Stomach (tissue), 9 donors: ENCODE data around the gene GABRD. TPM values are rescaled to one million over a fixed set of nuclear protein-coding genes. Genes with fewer than 3 reads are reported as not detected.
"Not testable (repeated sequence)": the region's sequence is repeated elsewhere in the genome, so short reads cannot be mapped to it uniquely, and the experiment has no call there.

ENCODE experiments used
- DNase-seq, 2 donors: peaks; one replicate each; pipeline versions ENCODE4 v3.0.0 to v3.0.0-alpha.2; 2013 to 2019
- H3K27ac ChIP-seq, 5 donors: fragments of 200-600 bp in 4 of 5; sonication (generic) in 4 of 5; one replicate each; pipeline ENCODE4 v1.5.1; 2013 to 2019; ENCODE audit warnings: mild to moderate bottlenecking in 1 of 5, moderate library complexity in 1 of 5
- H3K27me3 ChIP-seq, 3 donors: fragments of 200-600 bp; sonication (generic); one replicate each; pipeline ENCODE4 v1.5.1; 2017 to 2019; ENCODE audit warnings: mixed run types in 1 of 3
- H3K36me3 ChIP-seq, 4 donors: fragments of 200-600 bp; sonication (generic); 1 replicate in 3 of 4; 2 replicates in 1 of 4; pipeline ENCODE4 v1.5.1; 2016 to 2019
- H3K4me1 ChIP-seq, 4 donors: fragments of 200-600 bp; sonication (generic); one replicate each; pipeline ENCODE4 v1.5.1; 2016 to 2019
- H3K4me3 ChIP-seq, 4 donors: fragments of 200-600 bp; sonication (generic) in 3 of 4; one replicate each; pipeline ENCODE4 v1.5.1; 2016 to 2019; ENCODE audit warnings: mild to moderate bottlenecking in 1 of 4
- H3K9me3 ChIP-seq, 4 donors: fragments of 200-600 bp; sonication (generic); one replicate each; pipeline ENCODE4 v1.5.1; 2016 to 2019
- CTCF ChIP-seq, 7 experiments: fragments of 450-650 bp in 4 of 7; fragments of 200-600 bp in 3 of 7; sonication (generic) in 3 of 7; IDR thresholded peaks; one replicate each; pipeline ENCODE4 v1.5.1; 2016 to 2019; ENCODE audit warnings: antibody characterized with exemption in 7 of 7, control low read depth in 2 of 7, mild to moderate bottlenecking in 1 of 7
- EP300 ChIP-seq: sonication (generic); formaldehyde crosslinking; IDR thresholded peaks from one replicate; pipeline ENCODE4 v1.6.1; 2017; ENCODE audit warnings: antibody characterized with exemption
- POLR2A ChIP-seq, 4 donors: fragments of 450-650 bp; IDR thresholded peaks; one replicate each; pipeline ENCODE4 v1.6.1; 2016; ENCODE audit warnings: antibody characterized with exemption in 4 of 4, control low read depth in 2 of 4, mild to moderate bottlenecking in 1 of 4, moderate library complexity in 1 of 4
- POLR2AphosphoS5 ChIP-seq, 3 donors: sonication (generic); formaldehyde crosslinking; IDR thresholded peaks; one replicate each; pipeline ENCODE4 v1.6.1; 2016; ENCODE audit warnings: antibody characterized with exemption in 3 of 3
- WGBS, 5 donors: extraction: QIAGEN DNeasy Blood & Tissue Kit in 3 of 5; methylation state at CpG; one replicate each; pipeline versions ENCODE4 v1.1.5 to v1.1.7; 2013 to 2018; 5-methylcytosine and 5-hydroxymethylcytosine counted together
- intact Hi-C: fragments of 100-400 bp; cut with DNase I; formaldehyde crosslinking; loops from one replicate; pipeline ENCODE4 v1.15.1; 2023; ENCODE audit warnings: low total_unique reads
- polyA plus RNA-seq, 3 donors: library from polyadenylated mRNA; stranded (reverse); fragments of 200-250 nt; gene quantifications; one replicate each; pipeline ENCODE4 v1.2.3, GENCODE V29; 2013
- total RNA-seq, 5 donors: library from RNA; depleted of rRNA; stranded (reverse); fragments of >200 nt; gene quantifications; one replicate each; pipeline versions ENCODE4 v1.1.0 to v1.2.3, GENCODE V29; 2014 to 2016
- donor health status: healthy with polysubstance abuse.
- donor health status: Bipolar disorder and iron deficiency.
- donor health status: healthy.

Gene GABRD
- total and polyA plus RNA-seq, 8 donors = 0.50 to 1.5 (median 0.95) TPM; not detected in 5

- TF ChIP-seq POLR2AphosphoS5 (IDR thresholded peaks at IDR 0.05) = no peak
- TF ChIP-seq CTCF (IDR thresholded peaks at IDR 0.05) = no peak
- no peak for TF ChIP-seq POLR2A (IDR thresholded peaks at IDR 0.05)
- no peak for TF ChIP-seq EP300
- no peaks in the 10 kb centered on the region for H3K36me3 ChIP-seq
These were observed 43.6 kb upstream of the GABRD start for GRCh38 chr1:1975535-1975934.

GRCh38 chr1:1976031-1976430 is 43.1 kb upstream of the GABRD start:
- TF ChIP-seq CTCF (IDR thresholded peaks at IDR 0.05) (no peak), EP300 (no peak), POLR2A (IDR thresholded peaks at IDR 0.05) (no peak), POLR2AphosphoS5 (IDR thresholded peaks at IDR 0.05) (no peak)
- H3K4me3 ChIP-seq = no peak overlapping the region
- H3K27me3 ChIP-seq = peaks cover 0 to 46% (median 8%) of the 10 kb centered on the region in 3 donors
- intact Hi-C loops = no loop called here
- 81 to 90% (median 85%) methylated on average over 15 to 19 of the region's 19 CpGs for WGBS, 5 donors
- H3K36me3 ChIP-seq = no peaks in the 10 kb centered on the region
- H3K9me3 ChIP-seq = no peaks in the 10 kb centered on the region
- no peak overlapping the region for H3K27ac ChIP-seq
- no peaks in the 10 kb centered on the region for H3K4me1 ChIP-seq
- no peak for DNase-seq

More at GRCh38 chr1:1975535-1975934, 43.6 kb upstream of the GABRD start:
- DNase-seq = no peak
- H3K27me3 ChIP-seq = peaks cover 0 to 46% (median 8%) of the 10 kb centered on the region in 3 donors
- H3K27ac ChIP-seq = no peak overlapping the region
- H3K4me3 ChIP-seq = no peak overlapping the region
- WGBS, 5 donors = 79 to 91% (median 84%) methylated on average over 14 of the region's 14 CpGs
- no peaks in the 10 kb centered on the region for H3K4me1 ChIP-seq
- H3K9me3 ChIP-seq = no peaks in the 10 kb centered on the region
- intact Hi-C loops = no loop called here

GRCh38 chr1:1978108-1978507 is 41.0 kb upstream of the GABRD start:
- no peak for TF ChIP-seq EP300
- no peak for TF ChIP-seq CTCF (IDR thresholded peaks at IDR 0.05)
- TF ChIP-seq POLR2A (IDR thresholded peaks at IDR 0.05) = no peak
- no peak for TF ChIP-seq POLR2AphosphoS5 (IDR thresholded peaks at IDR 0.05)
- Histone ChIP-seq H3K9me3 (no peaks in the 10 kb centered on the region), H3K27me3 (peaks cover 0 to 33% (median 5%) of the 10 kb centered on the region in 3 donors), H3K27ac (no peak overlapping the region), H3K4me1 (no peaks in the 10 kb centered on the region), H3K36me3 (no peaks in the 10 kb centered on the region), H3K4me3 (no peak overlapping the region)
- 57 to 92% (median 74%) methylated on average over 9 to 11 of the region's 11 CpGs for WGBS, 5 donors
- DNase-seq = no peak
- intact Hi-C loops = no loop called here

GRCh38 chr1:1978690-1979481 is 40.3 kb upstream of the GABRD start:
- intact Hi-C loops, H3K27ac ChIP-seq, DNase-seq, H3K36me3 ChIP-seq, H3K9me3 ChIP-seq, H3K4me3 ChIP-seq, H3K4me1 ChIP-seq: not testable (repeated sequence)
- peaks cover 0 to 29% (median 0%) of the 10 kb centered on the region in 3 donors for H3K27me3 ChIP-seq
- WGBS, 5 donors = 87 to 95% (median 94%) methylated on average over 26 to 50 of the region's 51 CpGs
